Upper lobe of right lung (tissue), 1 donor: ENCODE data around the gene KLRK1. TPM values are rescaled to one million over a fixed set of nuclear protein-coding genes. Genes with fewer than 3 reads are reported as not detected.

Experiments
- ATAC-seq: fragments of 200-7000 bp; cut with Tn5 transposase; one replicate; pipeline ENCODE4 v1.9.1; 2020; ENCODE audit warnings: mild to moderate bottlenecking, moderate library complexity
- DNase-seq: peaks from one replicate; pipeline ENCODE4 v3.0.0-alpha.2; 2020
- H3K27ac ChIP-seq: fragments of 200-600 bp; one replicate; pipeline ENCODE4 v1.8.0; 2022
- H3K27me3 ChIP-seq: fragments of 200-600 bp; one replicate; pipeline ENCODE4 v1.8.0; 2022; ENCODE audit warnings: mild to moderate bottlenecking
- H3K36me3 ChIP-seq: fragments of 200-600 bp; one replicate; pipeline ENCODE4 v1.8.0; 2022
- H3K4me1 ChIP-seq: fragments of 200-600 bp; one replicate; pipeline ENCODE4 v1.8.0; 2022
- H3K4me3 ChIP-seq: fragments of 200-600 bp; one replicate; pipeline ENCODE4 v1.8.0; 2022; ENCODE audit warnings: mild to moderate bottlenecking
- H3K9me3 ChIP-seq: fragments of 200-600 bp; one replicate; pipeline ENCODE4 v1.8.0; 2022
- intact Hi-C: fragments of 100-400 bp; cut with DNase I; formaldehyde crosslinking; loops from one replicate; pipeline ENCODE4 v1.11.0; 2022
- total RNA-seq: library from RNA; stranded (reverse); fragmentation: NEBNext Ultra II Directional; extraction: Animal tissue kit (Norgen Biotek cat#: 25700); gene quantifications from one replicate; pipeline ENCODE4 v1.2.1, GENCODE V29; 2021
- TF ChIP-seq, protein P1 (sequence below): fragments of 200-600 bp; IDR thresholded peaks from one replicate; pipeline ENCODE4 v1.8.0; 2022; ENCODE audit warnings: antibody characterized with exemption
- donor health status: DM: no; HTN: yes; CAD: no; lungs with severe emphysema.

The KLRK1 gene
- total RNA-seq, 1 donor from 2014 or later, result 8.1 TPM

- intact Hi-C loops, result no loop called here
- no peak overlapping the region for H3K27ac ChIP-seq
- no peaks in the 10 kb centered on the region for H3K9me3 ChIP-seq
- H3K27me3 ChIP-seq, result no peaks in the 10 kb centered on the region
- ATAC-seq (no peak), DNase-seq (no peak)
- no peak overlapping the region for H3K4me3 ChIP-seq
- H3K4me1 ChIP-seq, result no peaks in the 10 kb centered on the region
- H3K36me3 ChIP-seq, result no peaks in the 10 kb centered on the region
- TF ChIP-seq, protein P1, sequence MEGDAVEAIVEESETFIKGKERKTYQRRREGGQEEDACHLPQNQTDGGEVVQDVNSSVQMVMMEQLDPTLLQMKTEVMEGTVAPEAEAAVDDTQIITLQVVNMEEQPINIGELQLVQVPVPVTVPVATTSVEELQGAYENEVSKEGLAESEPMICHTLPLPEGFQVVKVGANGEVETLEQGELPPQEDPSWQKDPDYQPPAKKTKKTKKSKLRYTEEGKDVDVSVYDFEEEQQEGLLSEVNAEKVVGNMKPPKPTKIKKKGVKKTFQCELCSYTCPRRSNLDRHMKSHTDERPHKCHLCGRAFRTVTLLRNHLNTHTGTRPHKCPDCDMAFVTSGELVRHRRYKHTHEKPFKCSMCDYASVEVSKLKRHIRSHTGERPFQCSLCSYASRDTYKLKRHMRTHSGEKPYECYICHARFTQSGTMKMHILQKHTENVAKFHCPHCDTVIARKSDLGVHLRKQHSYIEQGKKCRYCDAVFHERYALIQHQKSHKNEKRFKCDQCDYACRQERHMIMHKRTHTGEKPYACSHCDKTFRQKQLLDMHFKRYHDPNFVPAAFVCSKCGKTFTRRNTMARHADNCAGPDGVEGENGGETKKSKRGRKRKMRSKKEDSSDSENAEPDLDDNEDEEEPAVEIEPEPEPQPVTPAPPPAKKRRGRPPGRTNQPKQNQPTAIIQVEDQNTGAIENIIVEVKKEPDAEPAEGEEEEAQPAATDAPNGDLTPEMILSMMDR, result no peak
Measured at GRCh38 chr12:10408842-10409241, 19.0 kb upstream of the KLRK1 start.

DNA sequence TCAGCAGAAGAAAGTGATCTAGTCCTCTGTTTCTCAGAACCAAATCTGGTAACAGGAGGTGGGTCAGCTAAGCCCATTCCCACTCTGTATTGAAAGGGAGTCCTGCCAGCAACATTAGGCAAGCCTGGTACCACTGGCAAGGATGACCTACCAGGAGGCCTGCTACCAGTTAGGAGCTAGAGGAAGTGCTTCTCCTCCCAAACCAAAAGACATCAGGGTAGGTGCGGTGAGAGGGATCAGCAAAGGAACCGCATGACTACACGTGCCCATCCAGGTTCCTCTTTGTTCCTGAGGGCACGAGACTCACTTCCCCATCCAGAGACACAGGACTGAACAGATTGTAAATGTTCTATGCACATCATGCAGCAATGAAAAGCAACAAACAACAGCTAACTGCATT lies 16.9 kb upstream of the KLRK1 start:
- H3K4me3 ChIP-seq, result no peak overlapping the region
- DNase-seq (no peak), ATAC-seq (peak; percentile 41)
- H3K27me3 ChIP-seq, result no peaks in the 10 kb centered on the region
- TF ChIP-seq, protein P1, result no peak
- intact Hi-C loops, result no loop called here
- H3K27ac ChIP-seq, result no peak overlapping the region
- H3K4me1 ChIP-seq, result no peaks in the 10 kb centered on the region
- H3K36me3 ChIP-seq, result no peaks in the 10 kb centered on the region
- no peaks in the 10 kb centered on the region for H3K9me3 ChIP-seq

GRCh38 chr12:10405294-10405693 lies 15.5 kb upstream of the KLRK1 start:
- Histone ChIP-seq H3K4me1 (no peaks in the 10 kb centered on the region), H3K27me3 (no peaks in the 10 kb centered on the region), H3K36me3 (no peaks in the 10 kb centered on the region), H3K4me3 (no peak overlapping the region), H3K9me3 (no peaks in the 10 kb centered on the region), H3K27ac (no peak overlapping the region)
- TF ChIP-seq, protein P1, result no peak
- ATAC-seq (no peak), DNase-seq (no peak)
- intact Hi-C loops, result no loop called here

DNA sequence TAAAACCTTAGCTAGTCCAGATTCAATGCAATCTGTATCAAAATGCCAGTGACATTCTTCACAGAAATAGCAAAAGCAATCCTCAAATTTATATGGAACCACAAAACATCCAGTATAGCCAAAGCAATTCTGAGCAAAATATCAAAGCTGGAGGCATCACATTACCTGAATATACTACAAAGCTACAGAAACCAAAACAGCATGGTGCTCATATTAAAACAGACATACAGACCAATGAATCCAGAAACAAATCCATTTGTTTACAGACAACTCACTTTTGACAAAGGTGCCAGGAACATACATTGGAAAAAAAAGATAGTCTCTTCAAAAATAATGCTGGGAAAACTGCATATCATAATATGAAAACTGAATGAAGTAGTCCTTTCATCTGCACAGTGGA lies 15.0 kb upstream of the KLRK1 start:
- no peaks in the 10 kb centered on the region for H3K36me3 ChIP-seq
- DNase-seq (no peak), ATAC-seq (no peak)
- H3K4me1 ChIP-seq, result no peaks in the 10 kb centered on the region
- H3K4me3 ChIP-seq, result no peak overlapping the region
- intact Hi-C loops, result no loop called here
- H3K9me3 ChIP-seq, result no peaks in the 10 kb centered on the region
- no peaks in the 10 kb centered on the region for H3K27me3 ChIP-seq
- H3K27ac ChIP-seq, result no peak overlapping the region
- TF ChIP-seq, protein P1, result no peak

- intact Hi-C loops, result no loop called here
- DNase-seq, result no peak
- no peaks in the 10 kb centered on the region for H3K27me3 ChIP-seq
- no peak overlapping the region for H3K4me3 ChIP-seq
- H3K36me3 ChIP-seq, result no peaks in the 10 kb centered on the region
- H3K27ac ChIP-seq, result no peak overlapping the region
- TF ChIP-seq, protein P1, result no peak
- H3K4me1 ChIP-seq, result peaks cover 2% of the 10 kb centered on the region
- no peaks in the 10 kb centered on the region for H3K9me3 ChIP-seq
- no peak for ATAC-seq
Measured at GRCh38 chr12:10400829-10401228, 11.0 kb upstream of the KLRK1 start.

DNA sequence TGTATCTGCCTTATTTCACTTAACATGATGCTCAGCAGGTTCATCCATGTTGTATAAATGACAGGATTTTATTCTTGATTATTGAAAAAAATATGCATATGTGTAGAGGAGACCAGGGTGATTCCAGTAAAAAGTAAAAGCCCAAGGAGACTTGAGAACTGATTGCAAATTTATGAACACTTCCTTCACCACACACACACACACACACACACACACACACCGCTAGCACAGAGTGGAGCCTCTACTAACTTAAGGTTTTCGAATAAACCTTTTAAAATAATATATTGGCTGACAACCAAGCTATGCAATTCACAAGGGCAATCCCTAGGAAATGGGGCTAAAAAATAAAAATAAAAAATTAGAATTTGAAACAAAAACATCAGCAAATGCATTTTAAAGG lies 8.3 kb upstream of the KLRK1 start:
- no peak overlapping the region for H3K4me3 ChIP-seq
- H3K4me1 ChIP-seq, result peaks cover 7% of the 10 kb centered on the region
- no peak overlapping the region for H3K27ac ChIP-seq
- H3K36me3 ChIP-seq, result no peaks in the 10 kb centered on the region
- no peak for DNase-seq
- ATAC-seq, result no peak
- no peaks in the 10 kb centered on the region for H3K9me3 ChIP-seq
- TF ChIP-seq, protein P1, result no peak
- no peaks in the 10 kb centered on the region for H3K27me3 ChIP-seq
- intact Hi-C loops, result no loop called here
